ENCODE data around the gene SLC2A11. TPM values are rescaled to one million over a fixed set of nuclear protein-coding genes. Genes with fewer than 3 reads are reported as not detected.

Gene SLC2A11
- total and polyA plus RNA-seq, 2 donors from 2014 or later: 23.7 to 28.9 TPM

DNA sequence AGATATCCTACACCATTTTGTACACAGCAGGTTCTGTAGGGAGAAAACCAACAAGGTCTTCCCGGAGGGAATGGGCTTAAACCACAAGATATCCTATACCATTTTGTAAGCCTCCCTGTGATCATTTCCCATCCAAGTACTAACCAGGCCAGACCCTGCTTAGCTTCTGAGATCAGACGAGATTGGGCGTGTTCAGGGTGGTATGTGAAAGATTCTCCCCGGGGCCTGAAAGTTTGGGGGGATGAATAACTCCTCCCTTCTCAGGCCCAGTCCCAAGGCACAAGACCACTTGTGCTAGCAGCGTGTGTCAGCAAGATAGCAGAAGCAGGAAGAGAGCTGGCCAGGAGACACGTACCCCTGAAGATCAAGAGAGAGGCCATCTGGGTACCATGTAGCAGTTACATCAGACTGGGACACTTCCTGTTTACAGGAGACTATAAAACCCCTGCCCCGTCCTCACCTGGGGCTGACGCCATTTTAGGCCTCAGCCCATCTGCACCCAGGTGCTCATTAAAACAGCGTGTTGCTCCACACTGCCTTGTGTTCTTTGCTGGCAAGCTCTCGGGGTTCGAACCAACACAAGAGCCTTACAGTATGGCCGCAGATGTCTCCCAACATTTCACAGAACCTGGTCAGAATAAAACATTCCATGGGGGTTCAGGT, 53.8 kb downstream of the SLC2A11 start:
- Histone ChIP-seq H3K27me3 (ENCODE audit: control insufficient read depth, insufficient read depth, low read length) (no peaks in the 10 kb centered on the region), H3K4me1 (ENCODE audit: control insufficient read depth in 2 of 3, insufficient read depth in 2 of 3, low read depth in 1 of 3, low read length in 3 of 3) (peaks cover 0 to 17% (median 2%) of the 10 kb centered on the region in 3 donors), H3K4me3 (ENCODE audit: low read length in 3 of 3) (no peak overlapping the region), H3K9me3 (ENCODE audit: control insufficient read depth in 2 of 3, insufficient read depth in 1 of 3, low read length in 3 of 3) (no peaks in the 10 kb centered on the region), H3K27ac (ENCODE audit: low read depth in 2 of 2, low read length in 2 of 2) (no peak overlapping the region), H3K9ac (ENCODE audit: low read length in 3 of 3) (no peak overlapping the region), H3K36me3 (ENCODE audit: control insufficient read depth in 2 of 3, insufficient read depth in 3 of 3, low read length in 3 of 3) (no peaks in the 10 kb centered on the region)
- no peak for FAIRE-seq
- intact Hi-C loops (cut with DNase I): no loop called here
- TF ChIP-seq, protein P1, sequence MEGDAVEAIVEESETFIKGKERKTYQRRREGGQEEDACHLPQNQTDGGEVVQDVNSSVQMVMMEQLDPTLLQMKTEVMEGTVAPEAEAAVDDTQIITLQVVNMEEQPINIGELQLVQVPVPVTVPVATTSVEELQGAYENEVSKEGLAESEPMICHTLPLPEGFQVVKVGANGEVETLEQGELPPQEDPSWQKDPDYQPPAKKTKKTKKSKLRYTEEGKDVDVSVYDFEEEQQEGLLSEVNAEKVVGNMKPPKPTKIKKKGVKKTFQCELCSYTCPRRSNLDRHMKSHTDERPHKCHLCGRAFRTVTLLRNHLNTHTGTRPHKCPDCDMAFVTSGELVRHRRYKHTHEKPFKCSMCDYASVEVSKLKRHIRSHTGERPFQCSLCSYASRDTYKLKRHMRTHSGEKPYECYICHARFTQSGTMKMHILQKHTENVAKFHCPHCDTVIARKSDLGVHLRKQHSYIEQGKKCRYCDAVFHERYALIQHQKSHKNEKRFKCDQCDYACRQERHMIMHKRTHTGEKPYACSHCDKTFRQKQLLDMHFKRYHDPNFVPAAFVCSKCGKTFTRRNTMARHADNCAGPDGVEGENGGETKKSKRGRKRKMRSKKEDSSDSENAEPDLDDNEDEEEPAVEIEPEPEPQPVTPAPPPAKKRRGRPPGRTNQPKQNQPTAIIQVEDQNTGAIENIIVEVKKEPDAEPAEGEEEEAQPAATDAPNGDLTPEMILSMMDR (IDR thresholded peaks at IDR 0.05; ENCODE audit: borderline replicate concordance, extremely low read depth, insufficient read depth): no peak
- peak in 1 of 5 donors; percentile 30 for DNase-seq

DNA sequence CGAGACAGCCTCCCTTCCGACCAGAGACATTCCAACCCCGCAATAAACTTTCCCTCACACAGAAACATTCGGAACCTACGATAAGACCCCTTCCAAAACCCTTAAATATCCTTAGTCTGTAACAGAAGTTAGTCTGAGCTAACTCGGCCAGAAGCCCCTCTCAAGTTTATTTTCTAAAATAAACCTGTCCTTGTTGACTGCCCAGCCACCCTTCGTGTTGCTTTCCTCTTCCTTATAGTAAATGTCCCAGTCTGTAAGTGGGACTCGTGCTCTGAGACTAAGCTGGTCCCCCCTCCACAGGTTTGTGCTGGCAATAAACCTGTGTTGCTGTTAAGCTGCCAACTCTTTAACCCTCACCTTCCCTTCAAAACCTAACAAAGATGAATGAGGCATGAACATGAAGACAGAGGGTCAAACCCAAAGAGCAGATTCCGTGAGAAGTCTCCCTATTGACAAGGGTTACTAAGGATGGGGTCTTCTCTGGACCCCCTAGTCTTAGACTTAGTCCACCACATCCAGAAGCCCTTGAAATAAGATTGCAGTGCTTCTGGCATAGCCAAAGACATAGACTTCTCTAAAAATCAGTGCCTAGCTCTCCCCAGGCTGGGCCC, 54.7 kb downstream of the SLC2A11 start:
- FAIRE-seq (no peak), DNase-seq (peak in 2 of 5 donors; percentile 31 to 37)
- Histone ChIP-seq H3K9ac (ENCODE audit: low read length in 3 of 3) (no peak overlapping the region), H3K27ac (ENCODE audit: low read depth in 2 of 2, low read length in 2 of 2) (no peak overlapping the region), H3K36me3 (ENCODE audit: control insufficient read depth in 2 of 3, insufficient read depth in 3 of 3, low read length in 3 of 3) (no peaks in the 10 kb centered on the region), H3K27me3 (ENCODE audit: control insufficient read depth, insufficient read depth, low read length) (no peaks in the 10 kb centered on the region), H3K9me3 (ENCODE audit: control insufficient read depth in 2 of 3, insufficient read depth in 1 of 3, low read length in 3 of 3) (no peaks in the 10 kb centered on the region), H3K4me3 (ENCODE audit: low read length in 3 of 3) (no peak overlapping the region), H3K4me1 (ENCODE audit: control insufficient read depth in 2 of 3, insufficient read depth in 2 of 3, low read depth in 1 of 3, low read length in 3 of 3) (peaks cover 0 to 17% (median 2%) of the 10 kb centered on the region in 3 donors)
- intact Hi-C loops (cut with DNase I): no loop called here
- TF ChIP-seq, protein P1 (IDR thresholded peaks at IDR 0.05; ENCODE audit: borderline replicate concordance, extremely low read depth, insufficient read depth): no peak

DNA sequence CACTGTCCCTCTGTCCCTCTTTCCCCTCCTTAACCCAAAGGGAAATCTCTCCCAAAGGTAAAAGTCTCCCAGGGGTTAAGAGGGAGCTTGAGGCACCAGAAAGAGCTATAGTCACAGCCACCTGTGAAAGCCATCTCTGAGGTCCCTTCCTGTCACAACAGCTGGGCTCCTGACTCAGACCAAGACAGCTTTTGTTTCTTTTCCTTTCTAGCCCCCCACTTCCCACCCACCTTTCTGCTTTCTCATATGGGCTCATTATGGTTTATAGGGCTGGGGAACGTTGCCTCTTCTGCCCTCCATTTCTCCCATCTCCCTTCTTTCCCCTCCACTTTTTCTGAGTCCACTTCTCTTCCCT, 55.6 kb downstream of the SLC2A11 start:
- no peaks in the 10 kb centered on the region for H3K27me3 ChIP-seq (ENCODE audit: control insufficient read depth, insufficient read depth, low read length)
- DNase-seq: peak in 1 of 5 donors; percentile 26
- H3K4me1 ChIP-seq (ENCODE audit: control insufficient read depth in 2 of 3, insufficient read depth in 2 of 3, low read depth in 1 of 3, low read length in 3 of 3): peaks cover 0 to 17% (median 2%) of the 10 kb centered on the region in 3 donors
- H3K9me3 ChIP-seq (ENCODE audit: control insufficient read depth in 2 of 3, insufficient read depth in 1 of 3, low read length in 3 of 3): no peaks in the 10 kb centered on the region
- FAIRE-seq: no peak
- peak overlapping the region in 2 of 3 donors; percentile 70 to 73 for H3K9ac ChIP-seq (ENCODE audit: low read length in 3 of 3)
- H3K36me3 ChIP-seq (ENCODE audit: control insufficient read depth in 2 of 3, insufficient read depth in 3 of 3, low read length in 3 of 3): no peaks in the 10 kb centered on the region
- intact Hi-C loops (cut with DNase I): no loop called here
- TF ChIP-seq, protein P1 (IDR thresholded peaks at IDR 0.05; ENCODE audit: borderline replicate concordance, extremely low read depth, insufficient read depth): no peak
- peak overlapping the region; percentile 76 to 78 (median 78) for H3K4me3 ChIP-seq (ENCODE audit: low read length in 3 of 3)
- peak overlapping the region; percentile 89 to 90 for H3K27ac ChIP-seq (ENCODE audit: low read depth in 2 of 2, low read length in 2 of 2)
